Ureter (tissue), 1 donor: ENCODE data around the gene SEPTIN12. TPM values are rescaled to one million over a fixed set of nuclear protein-coding genes. Genes with fewer than 3 reads are reported as not detected.
"Not testable (repeated sequence)": the region's sequence is repeated elsewhere in the genome, so short reads cannot be mapped to it uniquely, and the experiment has no call there.

Source experiments
- DNase-seq: peaks from one replicate; pipeline ENCODE4 v3.0.0-alpha.2; 2020; ENCODE audit warnings: low spot score
- total RNA-seq: library from RNA; stranded (reverse); gene quantifications from one replicate; pipeline ENCODE4 v1.2.4, GENCODE V29; 2023
- donor health status: DM: yes; HTN: yes; CAD: no.

SEPTIN12 gene
- total RNA-seq, 1 donor from 2014 or later: not detected

DNA sequence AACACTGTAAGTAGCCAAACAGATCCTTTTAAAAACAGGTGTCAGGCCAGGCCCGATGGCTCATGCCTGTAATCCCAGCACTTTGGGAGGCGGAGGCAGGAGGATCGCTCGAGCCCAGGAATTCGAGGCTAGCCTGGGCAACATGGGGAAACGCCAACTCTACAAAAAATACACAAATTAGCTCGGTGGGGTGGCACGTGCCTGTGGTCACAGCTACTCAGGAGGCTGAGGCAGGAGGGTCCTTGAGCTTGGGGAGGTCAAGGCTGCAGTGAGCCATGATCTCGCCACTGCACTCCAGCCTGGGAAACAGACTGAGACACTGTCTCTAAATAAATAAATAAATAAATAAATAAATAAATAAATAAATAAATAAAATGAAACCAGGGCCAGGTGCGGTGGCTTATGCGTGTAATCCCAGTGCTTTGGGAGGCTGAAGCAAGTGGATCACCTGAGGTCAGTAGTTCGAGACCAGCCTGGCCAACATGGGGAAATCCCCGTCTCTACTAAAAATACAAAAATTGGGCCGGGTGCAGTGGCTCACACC, 3.6 kb downstream of the SEPTIN12 start:
- DNase-seq: not testable (repeated sequence)

DNA sequence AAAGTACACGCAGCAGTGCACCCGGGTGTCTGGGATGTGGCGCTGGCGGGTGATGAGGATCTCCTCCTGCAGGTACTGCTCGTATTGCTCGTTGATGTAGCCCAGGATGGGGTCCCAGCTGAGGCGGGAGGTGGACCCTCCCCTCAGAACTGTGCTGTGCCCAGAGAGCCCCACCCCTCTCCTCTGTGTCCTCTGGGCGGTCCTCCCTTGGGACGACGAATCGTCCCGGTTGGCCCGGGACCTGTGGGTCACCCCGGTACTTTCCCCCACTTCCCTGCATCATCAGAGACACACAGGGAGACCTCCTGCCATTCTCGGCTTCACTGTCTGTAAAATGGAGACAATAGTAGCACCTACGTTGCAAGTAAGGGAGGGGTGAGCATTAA, 4.2 kb downstream of the SEPTIN12 start:
- DNase-seq: no peak

GRCh38 chr16:4783251-4783950, 4.7 kb downstream of the SEPTIN12 start:
- DNase-seq: no peak

DNA sequence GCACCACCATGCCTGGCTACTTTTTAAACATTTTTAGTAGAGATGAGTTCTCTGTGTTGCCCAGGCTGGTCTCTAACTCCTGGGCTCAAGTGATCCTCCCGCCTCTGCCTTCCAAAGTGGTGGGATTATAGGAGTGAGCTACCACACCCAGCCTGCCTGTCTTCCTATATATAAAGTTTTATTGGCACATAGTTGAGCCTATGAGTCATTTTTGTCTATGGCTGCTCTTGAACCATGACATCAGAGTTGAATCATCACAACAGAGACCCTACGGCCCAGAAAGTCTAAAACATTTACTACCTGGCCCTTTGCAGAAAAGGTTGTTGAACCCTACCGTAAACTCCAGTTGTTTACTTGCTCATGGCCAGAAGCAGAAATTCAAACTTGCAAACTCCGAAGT, 7.9 kb downstream of the SEPTIN12 start:
- no peak for DNase-seq

- DNase-seq: no peak
These were observed 10.1 kb downstream of the SEPTIN12 start for GRCh38 chr16:4778050-4778392.

DNA sequence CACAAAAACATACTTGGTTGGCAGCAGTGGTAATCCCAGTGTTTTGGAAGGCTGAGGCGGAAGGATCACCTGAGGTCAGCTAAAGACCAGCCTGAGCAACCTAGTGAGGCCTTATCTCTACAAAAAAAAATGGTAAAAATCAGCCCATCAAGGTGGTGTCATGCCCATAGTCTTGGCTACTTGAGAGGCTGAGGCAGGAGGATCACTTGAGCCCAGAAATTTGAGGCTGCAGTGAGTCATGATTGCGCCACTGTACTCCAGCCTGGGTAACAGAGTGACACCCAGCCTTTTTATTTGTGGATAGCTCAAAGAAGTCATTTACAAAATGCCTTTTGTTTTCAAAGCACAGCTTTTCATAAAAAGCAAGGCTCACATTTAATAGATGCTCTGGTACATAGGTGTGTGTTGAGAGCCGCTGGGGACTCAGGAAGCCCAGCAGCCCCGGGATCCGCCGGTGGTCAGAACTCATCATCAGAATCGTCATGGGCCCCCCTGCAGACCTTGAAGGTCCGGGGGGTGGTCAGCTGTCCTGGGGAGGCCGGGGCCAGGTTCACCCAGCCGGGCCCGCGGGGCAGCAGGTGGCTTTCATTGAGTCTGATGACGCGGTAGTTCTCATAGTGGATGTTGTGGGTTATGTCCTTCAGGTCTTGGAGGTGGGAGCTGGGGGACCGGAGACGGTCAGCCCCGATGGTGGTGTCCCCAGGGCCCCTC, 10.7 kb downstream of the SEPTIN12 start:
- no peak for DNase-seq

GRCh38 chr16:4776141-4776705, 11.9 kb downstream of the SEPTIN12 start:
- DNase-seq: no peak

DNA sequence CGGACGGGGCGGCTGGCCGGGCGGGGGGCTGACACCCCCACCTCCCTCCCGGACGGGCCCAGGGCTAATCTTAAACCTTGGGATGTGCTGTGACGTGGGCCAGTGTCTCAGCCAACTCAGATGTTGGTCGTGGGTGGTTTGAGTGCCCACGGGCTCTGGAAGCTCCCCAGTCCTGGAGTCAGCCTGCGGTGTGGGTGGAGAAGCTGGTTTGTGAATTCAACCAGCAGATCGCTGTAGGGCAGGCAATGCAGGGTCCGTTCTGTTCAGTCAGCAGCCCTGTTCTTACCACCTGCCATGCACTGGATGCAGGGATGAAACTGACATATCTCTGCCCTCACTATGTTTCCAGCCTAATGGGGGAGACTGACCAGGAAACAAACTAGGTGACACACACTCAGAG, 13.1 kb downstream of the SEPTIN12 start:
- no peak for DNase-seq

GRCh38 chr16:4772351-4772750, 15.8 kb downstream of the SEPTIN12 start:
- no peak for DNase-seq

DNA sequence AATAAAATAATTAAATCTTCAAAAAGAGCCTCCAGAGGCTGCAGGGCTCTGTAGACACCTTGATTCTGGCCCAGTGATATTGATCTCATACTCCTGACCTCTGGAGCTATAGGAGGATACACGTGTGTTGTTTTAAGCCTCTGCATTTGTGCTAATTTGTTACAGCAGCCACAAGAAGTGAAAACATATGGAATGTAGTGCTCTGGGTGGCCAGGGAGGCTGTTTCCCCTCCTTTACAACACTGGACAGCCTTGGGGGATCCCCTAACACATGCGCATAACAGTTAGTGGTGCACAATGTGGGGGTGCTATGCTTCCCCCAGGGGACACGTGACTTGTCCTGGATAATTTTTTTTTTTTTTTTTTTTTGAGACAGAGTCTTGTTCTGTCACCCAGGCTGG, 16.5 kb downstream of the SEPTIN12 start:
- DNase-seq: no peak

- no peak for DNase-seq
These were observed 18.9 kb downstream of the SEPTIN12 start for GRCh38 chr16:4769306-4769638.

GRCh38 chr16:4768549-4769305, 19.4 kb downstream of the SEPTIN12 start:
- peak; percentile 98 for DNase-seq

DNA sequence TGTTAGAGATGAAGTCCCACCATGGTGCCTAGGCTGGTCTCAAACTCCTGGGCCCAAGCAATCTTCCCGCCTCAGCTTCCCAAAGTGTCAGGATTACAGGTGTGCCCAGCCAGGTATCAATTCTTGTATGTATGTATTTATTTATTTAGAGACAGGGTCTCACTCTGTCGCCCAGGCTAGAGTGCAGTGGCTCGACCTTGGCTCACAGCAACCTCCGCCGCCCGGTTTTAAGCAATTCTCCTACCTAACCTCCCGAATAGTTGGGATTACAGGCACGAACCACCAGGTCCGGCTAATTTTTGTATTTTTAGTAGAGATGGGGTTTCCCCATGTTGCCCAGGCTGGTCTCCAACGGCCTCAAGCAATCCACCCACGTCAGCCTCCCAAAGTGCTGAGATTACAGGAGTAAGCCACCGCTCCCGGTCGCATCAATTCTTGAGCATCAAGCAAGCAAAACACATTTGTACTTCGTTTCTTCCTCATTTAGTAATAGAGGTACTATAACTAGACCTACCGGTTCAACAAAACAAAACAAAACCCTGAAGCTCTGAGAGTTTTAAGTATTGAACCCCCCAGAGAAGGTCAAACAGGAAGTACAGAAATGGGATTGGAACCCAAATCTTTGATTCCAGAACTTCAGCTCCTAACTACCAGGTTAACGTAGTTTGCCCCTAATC, 20.1 kb downstream of the SEPTIN12 start:
- no peak for DNase-seq

- DNase-seq: peak; percentile 99
These were observed 21.1 kb downstream of the SEPTIN12 start, which contains the start of gene ZNF500 for GRCh38 chr16:4766875-4767628. TSS of gene ZNF500 (minus strand) at chr16:4767162. CDS start at chr16:4765978, 1,184 bp downstream.

DNA sequence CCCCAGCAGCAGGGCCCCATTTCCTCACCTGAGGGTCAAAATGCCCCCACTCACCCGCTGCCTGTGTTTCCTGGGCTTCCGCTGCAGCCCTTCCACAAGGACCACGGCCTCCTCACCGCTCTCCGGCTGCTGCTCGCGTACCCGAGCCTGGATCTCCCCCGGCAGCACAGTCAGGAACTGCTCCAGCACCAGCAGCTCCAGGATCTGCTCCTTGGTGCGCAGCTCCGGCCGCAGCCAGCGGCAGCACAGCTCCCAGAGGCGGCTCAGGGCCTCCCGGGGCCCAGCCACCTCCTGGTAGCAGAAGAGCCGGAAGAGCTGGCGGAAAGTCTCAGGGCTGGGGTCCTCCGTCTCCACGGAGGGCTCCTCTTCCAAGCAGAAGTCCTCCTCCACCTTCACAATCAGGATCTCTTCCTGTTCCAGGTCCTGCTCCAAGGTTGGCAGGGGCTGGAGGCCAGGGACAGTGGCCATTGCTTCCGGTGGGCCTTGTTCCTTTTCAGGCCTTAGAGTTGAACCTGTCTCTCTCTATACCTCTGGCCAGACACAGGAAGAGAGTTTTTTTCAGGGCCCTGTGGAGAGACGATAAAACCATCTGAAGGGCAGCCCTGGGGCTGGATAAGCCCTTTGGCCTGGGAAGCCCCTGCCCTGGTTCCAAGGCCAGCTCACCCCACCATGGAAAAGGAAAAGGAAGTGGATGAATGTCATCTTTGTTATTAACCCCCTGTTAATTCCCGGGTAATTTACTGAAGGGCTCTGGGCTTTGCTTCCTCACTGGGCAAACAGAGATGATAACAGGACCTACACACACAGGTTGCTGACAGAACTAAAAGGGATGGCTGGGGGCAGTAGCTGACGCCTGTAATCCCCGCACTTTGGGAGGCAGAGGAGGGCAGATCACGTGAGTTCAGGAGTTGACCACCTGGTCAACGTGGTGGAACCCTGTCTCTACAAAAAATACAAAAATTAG, 22.4 kb downstream of the SEPTIN12 start:
- DNase-seq: no peak

DNA sequence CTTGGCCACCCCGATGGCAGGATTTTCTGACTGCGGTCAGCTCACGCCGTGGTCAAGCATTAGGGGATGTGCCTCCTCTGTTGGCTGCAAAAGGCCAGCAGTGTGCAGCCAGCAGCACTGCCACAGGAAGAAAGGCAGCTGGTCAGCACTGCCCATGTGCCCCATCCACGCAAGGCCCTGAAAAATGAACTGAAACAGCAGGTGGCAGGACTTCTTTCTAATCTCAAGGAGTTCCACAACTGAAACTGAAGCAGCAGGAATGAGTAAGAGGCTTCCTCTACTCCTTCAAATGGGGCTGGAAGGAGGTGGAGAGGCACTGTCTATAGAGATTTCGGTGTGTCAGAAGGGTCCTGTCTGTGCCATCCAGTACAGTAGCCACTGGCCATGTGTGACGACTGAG, 24.4 kb downstream of the SEPTIN12 start:
- no peak for DNase-seq

DNA sequence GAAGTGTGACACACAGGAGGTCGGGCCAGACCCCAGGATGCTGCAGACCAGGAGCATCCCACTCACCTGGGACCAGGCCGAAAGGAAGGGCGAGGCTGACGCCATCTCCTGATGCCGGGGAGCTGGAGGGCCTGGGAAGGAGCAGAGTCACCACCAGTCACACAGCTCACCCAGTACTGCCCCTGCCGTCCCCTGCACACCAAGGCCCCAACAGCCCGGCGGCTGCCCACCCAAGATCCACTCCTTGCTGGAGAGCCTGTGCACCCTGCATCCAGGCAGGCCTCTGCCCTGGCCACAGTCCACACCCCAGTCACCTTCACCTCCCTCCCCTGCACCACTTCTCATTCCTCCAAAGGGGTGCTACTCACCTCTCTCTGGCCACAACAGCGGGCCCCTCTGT, 25.9 kb downstream of the SEPTIN12 start:
- no peak for DNase-seq

GRCh38 chr16:4760221-4760910, 27.8 kb downstream of the SEPTIN12 start:
- no peak for DNase-seq

DNA sequence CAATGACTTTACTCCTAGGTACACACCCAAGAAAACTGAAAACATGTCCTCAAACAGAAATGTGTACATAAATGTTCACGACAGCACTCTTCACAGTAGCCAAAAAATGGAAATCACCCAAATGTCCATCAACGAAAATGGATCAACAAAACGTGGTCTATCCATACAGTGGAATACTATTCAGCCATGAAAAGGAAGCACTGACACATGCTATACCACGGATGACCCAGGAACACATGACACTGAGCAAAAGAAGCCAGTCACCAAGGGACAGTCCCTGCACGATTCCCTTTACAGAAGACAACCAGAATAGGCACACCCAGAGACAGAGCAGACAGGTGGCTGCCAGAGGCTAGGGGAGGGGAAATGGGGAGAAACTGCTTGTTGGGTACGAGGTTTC, 32.5 kb downstream of the SEPTIN12 start:
- no peak for DNase-seq
